HUES48 (cell line): ENCODE results near the gene MRPL19.

Experiments
- H3K27ac ChIP-seq: one replicate; pipeline ENCODE4 v1.7.0; 2013; ENCODE audit warnings: low read depth, low read length, inconsistent platforms
- H3K27me3 ChIP-seq: 2 replicates; pipeline ENCODE4 v1.6.1; 2013; ENCODE audit warnings: mild to moderate bottlenecking, low read length; ENCODE audit not compliant: control insufficient read depth, insufficient read depth
- H3K36me3 ChIP-seq: 2 replicates; pipeline ENCODE4 v1.6.1; 2013; ENCODE audit warnings: low read length; ENCODE audit not compliant: control insufficient read depth, insufficient read depth
- H3K4me1 ChIP-seq: 2 replicates; pipeline ENCODE4 v1.6.1; 2013; ENCODE audit warnings: mild to moderate bottlenecking, low read length; ENCODE audit not compliant: control insufficient read depth, insufficient read depth
- H3K4me3 ChIP-seq: 2 replicates; pipeline ENCODE4 v1.5.1; 2013; ENCODE audit warnings: mild to moderate bottlenecking, low read depth, low read length
- H3K9ac ChIP-seq: 2 replicates; pipeline ENCODE4 v1.6.1; 2013; ENCODE audit warnings: mild to moderate bottlenecking, low read depth, low read length, moderate library complexity
- H3K9me3 ChIP-seq: 2 replicates; pipeline ENCODE4 v1.6.1; 2013; ENCODE audit warnings: low read length; ENCODE audit not compliant: control insufficient read depth, insufficient read depth

MRPL19 gene

GRCh38 chr2:75737961-75738360 lies 91.4 kb downstream of the MRPL19 start:
- Histone ChIP-seq H3K27ac (no peak overlapping the region), H3K4me3 (no peak overlapping the region), H3K9ac (no peak overlapping the region), H3K27me3 (no peaks in the 10 kb centered on the region), H3K36me3 (no peaks in the 10 kb centered on the region), H3K9me3 (no peaks in the 10 kb centered on the region), H3K4me1 (no peaks in the 10 kb centered on the region)
